HG03571 (cell line): ENCODE data around the gene CTNNA3.

Source experiments
- ATAC-seq: cut with Tn5 transposase; IDR thresholded peaks from one replicate; pipeline ENCODE4 v1.9.1; 2021; ENCODE audit not compliant: unreplicated experiment

CTNNA3 gene

DNA sequence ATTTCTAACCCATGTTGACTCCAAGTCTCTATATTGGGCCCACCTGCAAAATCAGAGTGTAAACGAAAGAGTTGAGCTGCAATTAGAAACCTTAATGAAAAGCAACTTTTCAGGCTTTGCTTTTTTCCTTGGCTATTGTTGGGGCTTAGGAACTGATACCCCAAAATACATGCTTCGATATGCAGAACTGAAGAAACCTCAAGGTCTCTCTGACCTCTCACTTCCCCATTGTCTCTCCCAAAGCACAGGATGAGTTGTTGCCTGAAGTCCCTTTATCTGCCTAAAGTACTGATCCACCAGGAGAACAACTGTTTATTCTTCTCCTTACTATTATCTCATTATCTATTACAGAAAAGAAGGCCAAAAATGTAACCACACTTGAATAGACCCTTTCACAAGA, 1436.2 kb downstream of the CTNNA3 start:
- ATAC-seq = no peak

DNA sequence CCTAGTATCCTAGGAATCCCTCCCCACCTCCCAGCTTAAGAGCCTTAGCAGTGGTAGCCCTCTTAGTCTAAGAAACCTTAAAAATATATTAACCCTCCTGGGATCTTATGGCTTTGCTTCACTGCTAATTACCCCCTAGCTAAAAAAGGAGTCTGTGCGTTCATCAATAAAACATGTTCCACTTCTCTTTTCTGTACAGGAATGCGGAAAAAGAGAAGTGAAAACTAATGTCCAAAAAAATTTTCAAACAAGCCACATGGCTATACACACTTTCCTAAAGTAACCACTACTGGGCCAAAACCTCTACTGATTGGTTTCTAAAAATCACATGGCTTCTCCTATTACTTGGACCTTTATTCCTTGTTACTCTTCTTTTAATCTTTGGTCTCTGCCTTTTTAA, 1437.3 kb downstream of the CTNNA3 start:
- no peak for ATAC-seq

DNA sequence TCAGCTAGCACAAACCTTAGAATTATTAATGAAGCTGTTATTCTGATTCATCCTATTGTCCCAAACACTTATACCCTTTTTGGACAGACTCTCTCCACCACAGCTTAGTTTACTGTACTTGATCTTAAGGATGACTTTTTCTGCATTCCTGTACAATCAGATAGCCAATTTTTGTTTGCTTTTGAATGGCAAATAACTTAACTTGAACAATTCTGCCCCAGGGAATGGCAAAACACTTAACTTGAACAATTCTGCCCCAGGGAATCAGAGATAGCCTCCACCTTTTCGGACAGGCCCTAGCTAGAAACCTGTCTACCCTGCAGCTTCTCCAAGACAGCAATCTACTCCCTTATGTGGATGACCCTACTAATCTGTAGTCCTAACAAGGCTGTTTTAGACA, 1438.2 kb downstream of the CTNNA3 start:
- no peak for ATAC-seq

DNA sequence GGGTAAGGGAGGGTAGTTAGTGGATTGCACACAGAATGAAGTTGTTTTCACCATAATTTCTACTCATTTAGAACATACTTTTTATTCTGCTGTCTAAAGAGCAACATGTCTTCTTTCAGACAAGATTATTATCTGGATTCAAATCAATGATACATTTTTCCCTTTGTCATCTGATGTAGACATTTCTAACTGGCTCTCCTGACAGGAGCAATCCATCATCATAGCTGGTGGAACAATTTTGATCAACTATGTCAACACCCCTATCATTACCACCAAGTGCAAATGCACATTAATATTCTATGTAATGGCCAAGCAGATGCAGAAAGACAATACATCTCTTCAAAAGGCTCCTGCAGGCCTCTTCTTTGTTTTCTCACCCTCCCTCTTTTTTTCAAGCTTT, 1443.0 kb downstream of the CTNNA3 start:
- ATAC-seq = no peak

DNA sequence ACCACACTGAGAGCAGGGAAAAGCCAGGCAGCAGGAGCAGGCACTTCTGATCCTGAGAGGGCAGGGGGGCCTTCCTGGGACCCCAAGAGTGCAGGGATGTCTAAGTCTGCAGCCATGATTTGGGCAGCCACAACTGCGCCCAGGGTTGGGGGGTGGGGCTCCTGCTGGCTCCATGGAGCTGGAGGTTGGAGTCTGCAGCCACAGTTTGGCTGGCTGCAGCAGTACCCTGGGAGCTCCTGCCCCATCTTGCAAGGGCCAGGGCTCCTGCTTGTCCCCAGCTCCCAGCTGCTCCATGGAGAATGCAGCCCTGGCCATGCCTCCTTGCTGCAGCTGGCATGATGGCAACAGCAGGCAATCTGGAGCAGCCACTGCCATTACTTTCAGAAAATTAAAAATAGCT, 1449.8 kb downstream of the CTNNA3 start:
- ATAC-seq = no peak

DNA sequence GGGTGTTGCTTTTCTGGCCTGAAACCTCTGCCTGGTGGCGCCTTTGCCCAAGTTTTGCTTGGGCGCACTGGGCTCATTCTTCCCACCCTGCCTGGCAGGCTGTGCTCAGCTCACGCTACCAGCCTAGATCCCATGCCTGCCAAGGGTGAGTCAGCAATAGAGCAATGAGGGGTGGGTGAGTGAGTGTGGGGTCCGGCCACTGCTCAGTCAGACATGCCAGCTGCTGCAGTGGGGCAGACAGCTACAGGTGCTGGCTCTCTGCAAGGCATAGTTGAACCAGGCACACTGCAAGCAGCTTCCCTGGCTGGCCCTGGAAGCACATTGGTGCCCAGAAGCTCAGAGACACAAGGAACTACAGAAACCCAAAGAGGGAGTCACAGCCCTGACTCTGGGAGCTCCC, 1451.0 kb downstream of the CTNNA3 start:
- ATAC-seq = no peak

DNA sequence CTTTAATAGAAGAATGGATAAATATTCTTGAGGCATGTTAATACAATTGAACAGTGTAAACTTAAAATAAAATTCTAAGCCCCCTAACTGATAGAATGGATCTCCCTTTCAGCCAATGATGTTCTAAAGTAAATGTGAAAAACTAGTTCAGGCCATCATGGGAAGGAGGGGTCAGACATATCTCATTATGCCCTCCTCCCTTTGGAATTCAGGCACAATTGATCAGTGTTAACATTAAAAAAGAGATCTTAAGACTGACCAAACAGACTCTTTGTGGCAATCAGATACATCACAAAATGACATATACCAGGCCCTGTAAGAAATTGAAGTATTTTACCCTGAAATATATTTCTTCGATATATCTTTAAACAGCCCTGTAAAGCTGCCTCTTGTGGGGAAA, 1453.1 kb downstream of the CTNNA3 start:
- ATAC-seq = no peak

DNA sequence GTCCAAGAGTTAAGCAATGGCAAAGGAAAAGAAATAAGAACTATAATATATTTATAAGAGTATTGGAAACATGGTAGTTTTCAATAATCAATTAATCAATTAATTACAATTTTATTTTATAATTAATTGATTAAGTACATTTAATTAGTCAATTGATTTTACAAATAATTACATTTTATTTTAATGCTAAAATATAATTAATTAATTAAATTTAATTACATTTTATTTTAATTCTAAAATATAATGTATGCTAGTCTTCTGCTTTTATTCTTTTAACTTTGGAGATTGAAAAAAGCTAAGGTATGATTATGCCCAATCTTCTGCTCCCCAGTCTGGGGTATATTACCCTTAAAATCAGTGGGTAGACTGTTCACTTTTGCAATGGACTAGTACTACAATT, 1456.9 kb downstream of the CTNNA3 start:
- no peak for ATAC-seq

DNA sequence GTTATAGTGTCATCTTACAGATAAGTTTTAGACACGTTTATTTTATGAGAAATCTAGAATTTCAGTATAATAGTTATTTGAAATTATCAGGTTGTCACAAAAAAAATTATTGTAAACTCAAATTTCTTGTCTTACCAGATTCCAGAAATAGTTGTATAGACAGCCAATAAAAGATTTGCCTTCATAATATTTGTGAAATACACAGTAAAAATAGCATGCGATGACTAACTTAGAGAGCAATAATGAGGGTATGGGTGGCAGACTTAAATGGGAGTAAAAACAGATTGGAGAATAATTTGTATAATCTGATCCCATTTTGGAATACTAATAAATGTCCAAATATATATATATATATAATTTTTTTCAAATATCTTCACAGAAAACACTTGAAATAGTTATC, 1457.7 kb downstream of the CTNNA3 start:
- ATAC-seq = no peak

DNA sequence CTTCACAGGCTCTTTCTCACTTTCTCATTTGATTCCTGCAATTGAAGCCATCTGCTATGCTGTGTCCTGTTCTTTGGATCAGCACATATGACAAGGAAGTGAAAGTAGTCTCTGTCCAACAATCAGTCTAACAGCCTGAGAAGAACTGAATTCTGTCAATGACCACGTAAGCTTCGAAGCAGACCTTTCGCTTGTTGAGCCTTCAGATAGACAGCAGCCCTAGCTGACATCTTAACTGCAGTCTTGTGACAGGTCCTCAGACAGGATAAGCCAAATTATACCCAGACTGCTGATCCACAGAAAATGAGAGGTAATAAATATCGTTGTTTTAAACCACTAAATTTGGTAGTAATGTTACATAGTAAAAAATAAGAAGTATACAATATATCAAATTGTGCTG, 1461.1 kb downstream of the CTNNA3 start:
- no peak for ATAC-seq

DNA sequence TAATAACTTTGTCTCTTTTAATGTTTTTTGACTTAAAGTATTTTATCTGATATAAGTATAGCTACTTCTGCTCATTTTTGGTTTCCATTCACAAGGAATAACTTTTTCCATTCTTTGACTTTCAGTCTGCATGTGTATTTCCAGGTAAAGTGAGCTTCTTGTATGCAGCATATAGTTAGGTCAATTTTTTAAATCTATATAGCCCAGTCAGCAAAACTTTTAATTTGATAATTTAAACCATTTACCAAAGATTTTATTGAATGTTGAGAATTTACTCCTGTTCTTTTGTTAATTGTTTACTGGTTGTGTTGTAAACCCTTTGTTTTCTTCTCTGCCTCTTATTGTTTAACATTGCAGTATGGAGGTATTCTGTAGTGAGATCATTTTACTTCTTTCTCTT, 1467.1 kb downstream of the CTNNA3 start:
- ATAC-seq = no peak

DNA sequence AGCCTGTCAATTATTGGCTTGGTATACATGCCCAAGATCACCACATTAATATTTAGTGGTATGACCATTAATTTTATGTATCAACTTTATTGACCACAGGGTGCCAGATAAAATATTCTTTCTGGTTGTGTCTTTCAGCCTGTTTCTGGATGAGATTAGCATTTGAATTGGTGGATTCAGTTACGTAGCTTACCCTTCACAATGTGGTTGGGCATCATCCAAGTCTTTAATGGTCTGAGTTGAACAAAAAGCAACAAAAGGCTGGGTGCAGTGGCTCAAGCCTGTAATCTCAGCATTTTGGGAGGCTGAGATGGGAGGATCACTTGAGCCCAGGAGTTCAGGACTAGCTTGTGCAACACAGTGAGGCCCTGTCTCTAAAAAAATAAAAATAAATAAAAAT, 1472.3 kb downstream of the CTNNA3 start:
- ATAC-seq = no peak

DNA sequence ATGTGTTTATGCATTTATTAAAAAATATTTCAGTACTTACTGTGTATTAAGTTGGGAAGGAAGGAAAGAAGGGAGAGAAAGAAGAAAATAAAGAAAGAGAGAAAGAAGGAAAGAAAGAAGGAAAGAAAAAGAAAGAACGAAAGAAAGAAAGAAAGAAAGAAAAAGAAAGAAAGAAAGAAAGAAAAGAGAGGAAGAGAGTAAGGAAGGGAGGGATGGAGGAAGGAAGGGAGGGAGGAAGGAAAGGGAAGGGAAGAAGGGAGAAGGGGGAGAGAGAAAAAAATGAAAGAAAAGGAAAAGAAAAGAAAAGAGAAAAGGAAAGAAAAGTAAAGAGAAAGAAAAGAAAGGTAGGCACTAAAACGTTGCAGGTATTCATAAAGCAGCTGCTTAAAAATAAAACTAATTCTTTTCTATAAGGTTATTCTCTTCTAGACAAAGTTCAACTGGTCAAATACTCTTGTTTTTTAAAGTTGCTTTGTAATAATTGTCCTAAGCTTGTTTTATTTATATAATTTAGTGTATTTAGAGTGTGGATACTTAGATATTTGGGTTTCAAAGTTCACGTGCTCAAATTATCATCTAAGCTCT, 1473.4 kb downstream of the CTNNA3 start:
- no peak for ATAC-seq

DNA sequence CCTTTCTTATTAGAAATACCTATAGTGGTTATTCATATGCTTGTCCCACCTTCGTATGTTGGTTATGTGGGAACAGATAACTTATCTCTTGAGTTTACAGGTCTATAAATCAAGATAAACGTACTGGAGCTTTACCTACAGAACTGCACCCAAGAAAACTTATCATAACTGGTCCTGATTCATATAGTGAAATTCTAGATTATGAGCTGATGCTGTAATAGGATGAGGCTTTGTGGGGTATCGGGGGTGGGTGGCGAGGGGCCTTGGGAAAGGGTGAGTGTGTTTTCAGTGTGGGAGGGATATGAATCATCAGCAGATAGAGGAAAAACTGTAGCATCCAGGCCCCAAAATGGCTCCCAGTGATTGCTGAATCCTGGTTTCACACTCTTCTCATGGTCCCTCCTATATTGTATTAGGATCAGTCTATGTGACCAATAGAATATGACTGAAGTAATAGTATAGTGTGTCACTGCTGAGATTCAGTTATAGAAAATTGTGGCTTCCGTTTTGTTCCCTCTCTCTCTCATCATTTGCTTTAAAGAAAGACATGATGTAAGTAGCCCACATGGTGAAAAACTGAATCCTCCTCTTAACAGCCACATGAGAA, 1476.9 kb downstream of the CTNNA3 start:
- no peak for ATAC-seq

DNA sequence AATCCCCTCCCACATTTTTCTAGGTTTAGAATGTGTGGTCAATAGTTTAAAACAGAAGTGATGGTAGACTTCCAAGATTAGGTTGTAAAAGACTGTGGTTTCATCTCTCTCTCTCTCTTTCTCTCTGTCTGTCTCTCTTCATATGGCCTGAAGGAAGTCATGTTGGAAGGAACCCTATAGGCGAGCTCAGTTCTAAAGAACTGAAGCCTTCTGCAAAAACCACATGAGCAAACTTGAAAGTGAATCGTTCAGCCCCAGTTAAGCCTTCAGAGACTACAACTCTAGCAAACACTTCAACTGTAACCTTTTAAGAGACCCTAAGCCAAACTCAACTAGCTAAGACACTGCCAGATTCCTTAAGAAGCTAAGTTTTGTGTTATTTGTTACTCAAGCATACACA, 1477.7 kb downstream of the CTNNA3 start:
- ATAC-seq = no peak

DNA sequence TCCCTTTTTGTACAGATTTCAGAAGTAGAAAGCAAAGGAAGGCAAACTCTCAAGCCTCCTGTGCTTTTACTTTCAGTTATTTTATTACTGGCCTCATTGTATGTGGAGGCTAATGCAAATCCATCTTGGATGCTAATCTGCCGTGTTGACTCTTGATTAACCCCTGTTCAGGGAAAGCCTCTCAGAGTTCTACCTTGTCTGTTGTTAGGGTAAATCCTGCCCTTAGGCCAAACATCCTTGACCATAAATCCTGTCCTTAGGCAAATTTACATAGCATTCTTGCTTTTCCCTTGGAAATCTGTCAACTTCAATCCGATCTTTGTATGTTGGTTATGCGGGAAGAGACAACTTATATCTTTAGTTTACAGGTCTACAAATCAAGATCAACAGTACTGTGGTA, 1480.1 kb downstream of the CTNNA3 start:
- ATAC-seq = no peak

DNA sequence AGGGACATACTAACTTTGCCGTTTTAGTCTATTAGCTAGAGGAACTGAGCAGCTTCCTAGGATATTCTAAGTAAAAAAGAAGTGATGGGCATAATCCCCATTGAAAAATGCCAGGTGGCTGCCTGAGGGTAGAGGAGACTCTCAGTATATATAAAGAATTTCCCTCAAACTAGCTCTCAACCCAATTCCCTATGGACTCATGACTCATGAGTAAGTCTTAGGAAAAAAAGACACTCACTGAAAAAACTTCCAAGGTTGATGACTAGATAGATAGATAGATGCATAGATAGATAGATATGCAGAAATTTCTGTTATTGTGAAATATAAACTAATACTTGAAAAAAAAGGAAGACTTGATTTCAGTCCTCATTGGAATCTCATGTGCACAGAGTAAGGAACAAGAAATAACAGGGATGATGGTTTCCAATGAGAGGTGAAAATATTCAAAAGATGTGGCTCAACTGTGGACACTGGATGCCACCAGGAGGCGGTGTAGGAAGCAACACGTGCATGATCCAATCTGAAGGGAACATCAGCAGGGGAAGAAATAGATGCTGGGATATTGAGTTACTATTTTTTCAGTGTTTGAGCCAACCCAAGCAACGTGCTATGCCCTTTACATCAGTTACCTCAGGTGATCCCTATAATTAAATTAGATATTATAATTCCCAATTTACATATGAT, 1481.1 kb downstream of the CTNNA3 start:
- no peak for ATAC-seq

DNA sequence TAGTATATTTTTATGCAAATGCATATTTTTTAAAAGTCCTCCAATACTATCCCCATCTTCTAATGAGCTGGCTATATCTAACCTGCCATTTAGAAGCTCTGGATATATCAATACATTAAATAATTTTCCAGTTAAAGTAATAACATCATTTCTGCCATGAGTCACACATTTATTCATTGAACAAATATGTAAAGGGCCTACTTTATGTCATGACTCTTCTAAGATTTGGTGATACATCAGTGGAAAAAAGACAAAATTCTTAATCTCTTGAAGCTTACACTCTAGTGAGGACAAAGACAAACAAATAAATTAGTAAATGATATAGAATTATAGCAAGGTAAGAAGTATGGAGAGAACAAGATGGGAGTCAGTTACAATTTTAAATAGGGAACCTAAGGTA, 1487.0 kb downstream of the CTNNA3 start:
- ATAC-seq = no peak

DNA sequence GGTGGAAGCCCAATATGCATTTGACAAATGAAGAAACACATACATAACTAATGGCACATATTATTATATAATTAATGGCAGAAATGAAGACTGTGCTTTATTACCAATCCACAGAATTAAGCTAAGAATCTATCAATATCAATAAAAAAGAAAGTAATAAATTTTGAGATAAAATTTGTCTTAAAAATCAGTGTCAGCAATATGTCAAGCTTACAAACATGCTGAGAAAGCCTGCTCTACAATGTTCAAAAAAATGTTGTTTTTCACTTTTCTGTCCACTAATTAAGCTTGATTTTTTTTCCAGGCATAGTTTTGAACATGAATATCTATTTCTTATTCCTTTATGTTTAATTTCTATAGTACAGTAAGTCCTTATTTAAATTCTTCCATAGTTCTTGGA, 1491.2 kb downstream of the CTNNA3 start:
- ATAC-seq = no peak

DNA sequence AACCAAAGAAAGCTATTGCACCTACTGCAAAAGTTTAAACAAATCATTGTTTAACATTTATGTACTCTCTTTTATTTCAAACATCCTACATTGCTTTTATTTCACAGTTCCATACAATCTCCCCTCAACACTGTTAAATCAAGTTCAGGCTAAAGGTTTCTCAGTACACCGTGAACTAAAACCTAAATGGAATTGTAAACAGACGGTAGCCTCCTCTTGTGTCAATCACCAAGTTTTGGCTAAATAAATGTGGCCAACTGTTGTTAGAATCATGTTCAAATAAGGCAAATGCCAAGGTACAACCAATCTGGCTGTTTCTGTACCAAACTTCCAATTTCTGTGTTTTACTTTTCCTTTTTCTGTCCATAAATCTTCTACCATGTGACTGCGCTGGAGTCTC, 1493.9 kb downstream of the CTNNA3 start:
- no peak for ATAC-seq

DNA sequence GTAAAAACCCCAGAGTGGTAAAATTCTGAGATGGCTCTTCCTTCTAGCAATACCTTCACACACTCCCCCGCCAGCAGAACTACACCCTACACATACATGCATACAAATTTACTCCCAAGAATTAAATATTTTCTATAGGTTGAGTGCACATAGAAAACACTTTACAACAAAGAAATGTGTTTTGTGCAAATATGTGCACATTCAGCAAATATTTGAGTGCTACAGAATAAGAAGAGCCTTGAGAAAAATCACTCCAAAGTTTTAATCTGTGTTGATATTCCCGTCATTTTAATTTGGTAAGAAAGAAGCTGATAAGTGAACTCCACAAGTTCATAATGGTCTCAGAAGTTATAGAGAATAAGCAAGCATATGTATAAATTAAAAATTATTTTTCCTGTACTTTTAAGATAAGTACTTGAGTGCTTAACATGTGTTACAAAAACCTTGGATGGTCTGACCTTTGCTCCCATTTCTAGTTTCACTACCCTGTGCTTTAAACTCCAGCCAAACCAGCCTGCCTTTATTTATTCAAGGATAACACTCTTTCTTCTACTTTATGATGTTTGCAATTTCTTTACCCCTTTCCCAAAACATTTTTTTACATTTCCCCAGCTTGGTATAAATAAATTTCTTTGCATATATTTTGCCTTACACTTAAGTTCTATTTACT, 1503.7 kb downstream of the CTNNA3 start:
- no peak for ATAC-seq

DNA sequence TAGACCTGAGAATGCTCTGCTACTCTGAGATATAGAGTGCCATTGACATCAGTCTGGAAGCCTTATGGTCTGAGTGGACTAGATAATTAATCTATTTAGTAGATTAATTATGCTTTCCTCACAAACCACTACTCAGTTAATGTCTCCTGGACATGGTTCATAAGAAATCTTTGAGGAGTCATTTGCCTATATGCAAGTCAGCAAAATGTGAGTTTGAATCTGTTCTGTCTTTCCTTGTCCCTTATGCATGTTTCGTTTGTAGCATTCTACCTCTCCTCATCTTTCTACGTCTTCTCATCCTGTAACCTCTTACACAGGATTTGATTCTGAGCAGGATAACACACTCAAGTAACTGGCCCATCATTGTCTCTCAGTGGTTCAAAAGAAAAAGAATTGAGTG, 1505.6 kb downstream of the CTNNA3 start:
- ATAC-seq = no peak
